Spleen (tissue), 7 donors: ENCODE measurements around the gene DCLK2.

ENCODE experiments used
- POLR2A ChIP-seq, 3 donors: fragments of 450-650 bp; IDR thresholded peaks; one replicate each; pipeline ENCODE4 v1.5.1; 2017; ENCODE audit warnings: antibody characterized with exemption in 3 of 3, mild to moderate bottlenecking in 1 of 3
- TF ChIP-seq, protein P1 (sequence below), 11 experiments: fragments of 200-600 bp in 7 of 11; fragments of 450-650 bp in 4 of 11; sonication (generic) in 4 of 11; IDR thresholded peaks in 8 of 11; conservative IDR thresholded peaks in 3 of 11; 1 replicate in 7 of 11; 2 replicates in 4 of 11; pipeline versions ENCODE4 v1.4.0 to v1.8.0; 2016 to 2021; ENCODE audit warnings: antibody characterized with exemption in 11 of 11, inconsistent platforms in 4 of 11, mild to moderate bottlenecking in 1 of 11
- donor health status: DM: no; HTN: no; CAD: no; lungs with moderate emphysema.
- donor health status: DM: no; HTN: no; CAD: no.
- donor health status: DM: no; HTN: no; CAD: no.

DNA sequence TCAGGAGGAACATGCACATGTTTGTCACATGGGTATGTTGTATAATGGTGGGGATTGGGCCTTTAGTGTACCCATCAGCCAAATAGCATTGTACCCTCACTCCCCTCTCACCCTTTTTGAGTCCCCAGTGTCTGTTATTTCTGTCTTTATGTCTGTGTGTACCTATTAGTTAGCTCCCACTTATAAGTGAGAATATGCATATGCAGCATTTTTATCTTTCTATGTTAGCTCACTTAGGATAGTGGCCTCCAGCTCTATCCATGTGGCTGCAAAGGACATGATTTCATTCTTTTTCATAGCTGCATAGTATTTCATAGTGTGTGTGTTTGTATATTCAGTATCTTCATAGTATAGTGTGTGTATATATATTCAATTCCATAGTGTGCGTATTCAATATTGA lies 64.6 kb downstream of the DCLK2 start:
- TF ChIP-seq, protein P1, sequence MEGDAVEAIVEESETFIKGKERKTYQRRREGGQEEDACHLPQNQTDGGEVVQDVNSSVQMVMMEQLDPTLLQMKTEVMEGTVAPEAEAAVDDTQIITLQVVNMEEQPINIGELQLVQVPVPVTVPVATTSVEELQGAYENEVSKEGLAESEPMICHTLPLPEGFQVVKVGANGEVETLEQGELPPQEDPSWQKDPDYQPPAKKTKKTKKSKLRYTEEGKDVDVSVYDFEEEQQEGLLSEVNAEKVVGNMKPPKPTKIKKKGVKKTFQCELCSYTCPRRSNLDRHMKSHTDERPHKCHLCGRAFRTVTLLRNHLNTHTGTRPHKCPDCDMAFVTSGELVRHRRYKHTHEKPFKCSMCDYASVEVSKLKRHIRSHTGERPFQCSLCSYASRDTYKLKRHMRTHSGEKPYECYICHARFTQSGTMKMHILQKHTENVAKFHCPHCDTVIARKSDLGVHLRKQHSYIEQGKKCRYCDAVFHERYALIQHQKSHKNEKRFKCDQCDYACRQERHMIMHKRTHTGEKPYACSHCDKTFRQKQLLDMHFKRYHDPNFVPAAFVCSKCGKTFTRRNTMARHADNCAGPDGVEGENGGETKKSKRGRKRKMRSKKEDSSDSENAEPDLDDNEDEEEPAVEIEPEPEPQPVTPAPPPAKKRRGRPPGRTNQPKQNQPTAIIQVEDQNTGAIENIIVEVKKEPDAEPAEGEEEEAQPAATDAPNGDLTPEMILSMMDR (IDR thresholded peaks at IDR 0.05 in 8 of 11, conservative IDR thresholded peaks at IDR 0.05 in 3 of 11): no peak
- no peak for TF ChIP-seq POLR2A (IDR thresholded peaks at IDR 0.05)
